Neutrophil (primary cell): ENCODE measurements around the gene GNG14.

Experiments used
- H3K27ac ChIP-seq: fragments of 200-600 bp; sonication (generic); 2 replicates; pipeline ENCODE4 v1.5.1; 2016; ENCODE audit warnings: mild to moderate bottlenecking, moderate library complexity
- H3K27me3 ChIP-seq: fragments of 200-600 bp; sonication (generic); 2 replicates; pipeline ENCODE4 v1.6.0; 2016; ENCODE audit warnings: mild to moderate bottlenecking
- H3K36me3 ChIP-seq: fragments of 200-600 bp; sonication (generic); 2 replicates; pipeline ENCODE4 v1.5.1; 2017
- H3K4me1 ChIP-seq, 2 experiments: fragments of 200-600 bp in 1 of 2; sonication (generic) in 1 of 2; 1 replicate in 1 of 2; 2 replicates in 1 of 2; pipeline versions ENCODE4 v1.5.1 to v1.6.1; 2013 to 2016; ENCODE audit warnings: low read depth in 1 of 2, low read length in 1 of 2, mild to moderate bottlenecking in 1 of 2, moderate library complexity in 1 of 2; ENCODE audit not compliant: control insufficient read depth in 1 of 2, insufficient read depth in 1 of 2
- H3K4me3 ChIP-seq, 2 experiments: fragments of 200-600 bp in 1 of 2; sonication (generic) in 1 of 2; 1 replicate in 1 of 2; 2 replicates in 1 of 2; pipeline ENCODE4 v1.5.1; 2013 to 2016; ENCODE audit warnings: low read depth in 1 of 2, low read length in 1 of 2, mild to moderate bottlenecking in 1 of 2, moderate library complexity in 1 of 2
- H3K9me3 ChIP-seq: fragments of 200-600 bp; sonication (generic); 2 replicates; pipeline ENCODE4 v1.5.1; 2016
- CTCF ChIP-seq: fragments of 200-600 bp; sonication (generic); IDR thresholded peaks from 2 replicates; pipeline ENCODE4 v1.5.1; 2016; ENCODE audit warnings: antibody characterized with exemption

The GNG14 gene

GRCh38 chr19:12668346-12668745 is 19.5 kb upstream of the GNG14 start:
- Histone ChIP-seq H3K4me1 (peaks cover 55 to 63% of the 10 kb centered on the region in 2 experiments), H3K36me3 (peaks cover 32% of the 10 kb centered on the region)

GRCh38 chr19:12668932-12669269 is 18.9 kb upstream of the GNG14 start:
- peak overlapping the region; percentile 97 for H3K27ac ChIP-seq
- H3K27me3 ChIP-seq, result no peaks in the 10 kb centered on the region
- H3K4me1 ChIP-seq, result peaks cover 55 to 60% of the 10 kb centered on the region in 2 experiments
- H3K4me3 ChIP-seq, result peak overlapping the region; percentile 85 to 95
- H3K36me3 ChIP-seq, result peaks cover 30% of the 10 kb centered on the region
- no peaks in the 10 kb centered on the region for H3K9me3 ChIP-seq
- TF ChIP-seq CTCF, result no peak

More at GRCh38 chr19:12668346-12668745, 19.5 kb upstream of the GNG14 start:
- no peaks in the 10 kb centered on the region for H3K27me3 ChIP-seq
- H3K27ac ChIP-seq, result peak overlapping the region; percentile 97
- H3K9me3 ChIP-seq, result no peaks in the 10 kb centered on the region
- TF ChIP-seq CTCF, result no peak
- H3K4me3 ChIP-seq, result peak overlapping the region; percentile 85 to 95

- peak overlapping the region; percentile 97 for H3K27ac ChIP-seq
- H3K4me3 ChIP-seq, result peak overlapping the region; percentile 85 to 95
- H3K36me3 ChIP-seq, result peaks cover 30% of the 10 kb centered on the region
- peaks cover 50 to 54% of the 10 kb centered on the region in 2 experiments for H3K4me1 ChIP-seq
- peak; percentile 12 for TF ChIP-seq CTCF
- H3K27me3 ChIP-seq, result no peaks in the 10 kb centered on the region
- no peaks in the 10 kb centered on the region for H3K9me3 ChIP-seq
Observed at GRCh38 chr19:12669270-12670158, 18.3 kb upstream of the GNG14 start.

GRCh38 chr19:12670159-12670928 is 17.5 kb upstream of the GNG14 start:
- Histone ChIP-seq H3K27ac (peak overlapping the region; percentile 97), H3K27me3 (no peaks in the 10 kb centered on the region), H3K4me3 (peak overlapping the region; percentile 85 to 95), H3K4me1 (peaks cover 42 to 45% of the 10 kb centered on the region in 2 experiments), H3K9me3 (no peaks in the 10 kb centered on the region), H3K36me3 (peaks cover 31% of the 10 kb centered on the region)
- TF ChIP-seq CTCF, result no peak

GRCh38 chr19:12672744-12673143 is 15.1 kb upstream of the GNG14 start:
- H3K36me3 ChIP-seq, result peaks cover 54% of the 10 kb centered on the region
- no peaks in the 10 kb centered on the region for H3K9me3 ChIP-seq
- no peak overlapping the region for H3K4me3 ChIP-seq
- no peak for TF ChIP-seq CTCF
- no peak overlapping the region for H3K27ac ChIP-seq
- no peaks in the 10 kb centered on the region for H3K27me3 ChIP-seq
- peaks cover 23 to 26% of the 10 kb centered on the region in 2 experiments for H3K4me1 ChIP-seq
